Endothelial cell of umbilical vein (primary cell): ENCODE measurements around the gene IER5. TPM values are rescaled to one million over a fixed set of nuclear protein-coding genes. Genes with fewer than 3 reads are reported as not detected.
"Not testable (repeated sequence)": the region's sequence is repeated elsewhere in the genome, so short reads cannot be mapped to it uniquely, and the experiment has no call there.

Experiments
- BruUV-seq: library from RNA; stranded (reverse); fragments of 400-500 nt; replicated peaks from 2 replicates; lab custom pipeline; 2021; lab: Mats Ljungman, UMichigan
- CTCF ChIA-PET: fragments of 300-600, 350-600 bp; sonication (Branson Sonifier 250); formaldehyde crosslinking; loops from one replicate; lab custom pipeline; 2021; ENCODE audit warnings: antibody characterized with exemption, inconsistent platforms; lab: Charles Lee
- POLR2A ChIA-PET: fragments of 300-600, 350-600 bp; sonication (Branson Sonifier 250); formaldehyde crosslinking; loops from one replicate; lab custom pipeline; 2021; ENCODE audit warnings: antibody characterized with exemption, inconsistent platforms; lab: Charles Lee
- DNase-seq: peaks from one replicate; pipeline ENCODE4 v3.0.0-alpha.2; 2011; ENCODE audit warnings: low read depth, low spot score
- FAIRE-seq: peaks from 2 replicates; lab custom pipeline; 2011; peaks lifted over from hg19 to GRCh38; lab: Jason Lieb, UNC
- H2AFZ ChIP-seq: 2 replicates; pipeline ENCODE4 v1.6.0; 2012; ENCODE audit warnings: low read depth, low read length, control low read depth, inconsistent platforms
- H3K27ac ChIP-seq: 2 replicates; pipeline ENCODE4 v1.5.1; 2011; ENCODE audit warnings: low read depth, mild to moderate bottlenecking, control low read depth, low read length, moderate library complexity; ENCODE audit not compliant: insufficient read depth
- H3K27me3 ChIP-seq, 2 experiments: 2 replicates each; pipeline versions ENCODE4 v1.6.0 to v1.6.1; 2011; ENCODE audit warnings: low read length in 2 of 2, mixed read lengths in 1 of 2; ENCODE audit not compliant: control insufficient read depth in 2 of 2, insufficient read depth in 2 of 2
- H3K36me3 ChIP-seq, 2 experiments: 2 replicates in 1 of 2; 3 replicates in 1 of 2; pipeline ENCODE4 v1.5.1; 2011; ENCODE audit warnings: low read length in 2 of 2, mild to moderate bottlenecking in 1 of 2, moderate library complexity in 1 of 2; ENCODE audit not compliant: control insufficient read depth in 2 of 2, insufficient read depth in 2 of 2; ENCODE audit errors: extremely low read depth in 1 of 2
- H3K4me1 ChIP-seq: 3 replicates; pipeline ENCODE4 v1.5.1; 2011; ENCODE audit warnings: mild to moderate bottlenecking, low read length; ENCODE audit not compliant: control insufficient read depth, insufficient read depth; ENCODE audit errors: extremely low read depth
- H3K4me2 ChIP-seq: 2 replicates; pipeline ENCODE4 v1.6.1; 2011; ENCODE audit warnings: low read length, control low read depth, mixed read lengths; ENCODE audit not compliant: insufficient read depth
- H3K4me3 ChIP-seq, 3 experiments: fragments of 200-600 bp in 1 of 3; sonication (generic), shearing (Covaris generic) in 1 of 3; replicated peaks in 1 of 3; 2 replicates each; pipeline ENCODE4 v1.5.1; 2011 to 2016; ENCODE audit warnings: control low read depth in 3 of 3, low read length in 3 of 3, mild to moderate bottlenecking in 2 of 3, inconsistent platforms in 1 of 3, low read depth in 1 of 3, moderate library complexity in 1 of 3; ENCODE audit not compliant: insufficient read depth in 1 of 3
- H3K79me2 ChIP-seq: 2 replicates; pipeline ENCODE4 v1.6.0; 2012; ENCODE audit warnings: low read length, inconsistent platforms; ENCODE audit not compliant: control insufficient read depth, insufficient read depth
- H3K9ac ChIP-seq: replicated peaks from 2 replicates; pipeline ENCODE3; 2011; ENCODE audit warnings: low read length, control low read depth; ENCODE audit not compliant: insufficient read depth; ENCODE audit errors: extremely low read depth
- H3K9me1 ChIP-seq: replicated peaks from 3 replicates; pipeline ENCODE4 v1.6.0; 2011; ENCODE audit warnings: mild to moderate bottlenecking, low read length; ENCODE audit not compliant: control insufficient read depth, insufficient read depth; ENCODE audit errors: extremely low read depth
- H3K9me3 ChIP-seq: replicated peaks from 2 replicates; pipeline ENCODE4 v1.5.1; 2012; ENCODE audit warnings: low read length, inconsistent platforms; ENCODE audit not compliant: control insufficient read depth, insufficient read depth
- H4K20me1 ChIP-seq: replicated peaks from 2 replicates; pipeline ENCODE3; 2011; ENCODE audit warnings: mild to moderate bottlenecking, low read length; ENCODE audit not compliant: control insufficient read depth, insufficient read depth; ENCODE audit errors: extremely low read depth
- CTCF ChIP-seq, 2 donors: IDR thresholded peaks; 1 replicate in 1 of 2; 2 replicates in 1 of 2; pipeline ENCODE4 v1.5.1; 2011; ENCODE audit warnings: low read length in 2 of 2, mild to moderate bottlenecking in 2 of 2, moderate library complexity in 2 of 2, control low read depth in 1 of 2, inconsistent platforms in 1 of 2, low read depth in 1 of 2; ENCODE audit not compliant: insufficient read depth in 1 of 2; ENCODE audit errors: extremely low read depth in 1 of 2
- EZH2 ChIP-seq: IDR thresholded peaks from 2 replicates; pipeline ENCODE4 v1.6.1; 2012; ENCODE audit warnings: borderline replicate concordance, low read depth, mild to moderate bottlenecking, moderate library complexity, low read length, inconsistent platforms; ENCODE audit not compliant: severe bottlenecking
- FOS ChIP-seq: IDR thresholded peaks from 2 replicates; pipeline ENCODE4 v1.6.1; 2011; ENCODE audit warnings: mild to moderate bottlenecking, low read length, moderate library complexity, borderline replicate concordance; ENCODE audit not compliant: insufficient read depth
- GATA2 ChIP-seq: IDR thresholded peaks from 2 replicates; pipeline ENCODE4 v1.7.0; 2011; ENCODE audit warnings: low read depth, mild to moderate bottlenecking, moderate library complexity, mixed read lengths, low read length; ENCODE audit not compliant: insufficient read length, insufficient read depth
- JUN ChIP-seq: IDR thresholded peaks from 2 replicates; pipeline ENCODE4 v1.6.1; 2011; ENCODE audit warnings: borderline replicate concordance, low read depth; ENCODE audit not compliant: insufficient read length, insufficient read depth
- MAX ChIP-seq: IDR thresholded peaks from 2 replicates; pipeline ENCODE4 v1.6.1; 2011; ENCODE audit not compliant: insufficient read depth, insufficient read length
- MYC ChIP-seq: IDR thresholded peaks from one replicate; pipeline ENCODE4 v1.6.1; 2011; ENCODE audit warnings: mild to moderate bottlenecking, low read depth, low read length
- POLR2A ChIP-seq: IDR thresholded peaks from 2 replicates; pipeline ENCODE4 v1.6.1; 2012; ENCODE audit warnings: low read depth, mild to moderate bottlenecking, control low read depth, low read length
- POLR2AphosphoS5 ChIP-seq: IDR thresholded peaks from 2 replicates; pipeline ENCODE4 v1.6.1; 2012; ENCODE audit warnings: low read depth, mild to moderate bottlenecking, control low read depth, low read length, moderate library complexity; ENCODE audit not compliant: insufficient read depth
- dilution Hi-C: fragments of 300-500 bp; cut with MboI; formaldehyde crosslinking; loops from one replicate; pipeline ENCODE4 v1.15.0; 2019; ENCODE audit warnings: low sequenced_read_pairs; ENCODE audit not compliant: extremely low pct_ligation_motif_present
- intact Hi-C: fragments of 100-400 bp; cut with micrococcal nuclease; formaldehyde crosslinking; loops from one replicate; pipeline ENCODE4 v1.10.0; 2022
- polyA plus RNA-seq, 4 experiments: library from polyadenylated mRNA; depleted of rRNA in 3 of 4; stranded (reverse) in 3 of 4; unstranded in 1 of 4; fragments of >200 nt; gene quantifications; 2 replicates each; pipeline versions ENCODE4 v1.2.1 to v1.2.3, GENCODE V29; 2011 to 2012; ENCODE audit warnings: missing spikeins in 1 of 4
- total RNA-seq: library from RNA; stranded (reverse); gene quantifications from 2 replicates; pipeline ENCODE4 v1.2.3, GENCODE V29; 2021

Gene IER5
- total and polyA plus RNA-seq, 2 donors (not counting 3 experiments of a cell fraction or from before 2014, with no cell fraction given): 6.6 to 14.4 TPM

- H3K36me3 ChIP-seq, DNase-seq, H2AFZ ChIP-seq, H3K4me2 ChIP-seq, H3K79me2 ChIP-seq, H3K9me1 ChIP-seq, POLR2A ChIA-PET, dilution Hi-C loops, H3K9ac ChIP-seq, BruUV-seq, H3K9me3 ChIP-seq, H3K27ac ChIP-seq, FAIRE-seq, H4K20me1 ChIP-seq, H3K4me3 ChIP-seq, H3K27me3 ChIP-seq, intact Hi-C loops: not testable (repeated sequence)
- peaks cover 16% of the 10 kb centered on the region for H3K4me1 ChIP-seq
- CTCF ChIA-PET: interaction anchor here (0.6 to 3.8 kb wide), 3 partner anchors 8 to 20 kb away, joined by 3 to 15 read pairs (median 3); no protein-coding TSS in a partner anchor
Observed at GRCh38 chr1:181115971-181116370, 27.5 kb downstream of the IER5 start.

GRCh38 chr1:181116819-181117390, 28.4 kb downstream of the IER5 start:
- dilution Hi-C loops: no loop called here
- Histone ChIP-seq H3K27ac (no peak overlapping the region), H3K9me3 (no peaks in the 10 kb centered on the region), H3K9ac (no peak overlapping the region), H3K36me3 (no peaks in the 10 kb centered on the region), H3K9me1 (no peaks in the 10 kb centered on the region), H3K4me2 (no peak overlapping the region), H3K4me3 (no peak overlapping the region), H2AFZ (no peak overlapping the region), H4K20me1 (no peaks in the 10 kb centered on the region), H3K4me1 (peaks cover 14% of the 10 kb centered on the region), H3K27me3 (no peaks in the 10 kb centered on the region), H3K79me2 (no peaks in the 10 kb centered on the region)
- ChIA-PET CTCF (interaction anchor here (1.2 to 3.8 kb wide), 5 partner anchors 10 to 25 kb away, joined by 3 to 15 read pairs (median 5); no protein-coding TSS in a partner anchor), POLR2A (no interaction called here)
- FAIRE-seq (no peak), DNase-seq (no peak)
- intact Hi-C loops: no loop called here
- BruUV-seq: no TSS peak
- TF ChIP-seq GATA2: no peak
- no peak for TF ChIP-seq MAX
- TF ChIP-seq EZH2: no peak
- TF ChIP-seq POLR2AphosphoS5: no peak
- no peak for TF ChIP-seq POLR2A
- no peak for TF ChIP-seq FOS
- no peak for TF ChIP-seq CTCF (IDR thresholded peaks at IDR 0.05; ENCODE audit: extremely low read depth in 1 of 2, insufficient read depth in 1 of 2, low read depth in 1 of 2, low read length in 2 of 2)
- TF ChIP-seq MYC: no peak
- no peak for TF ChIP-seq JUN
